AG04450 (cell line): ENCODE measurements around the gene C1orf35. TPM values are rescaled to one million over a fixed set of nuclear protein-coding genes. Genes with fewer than 3 reads are reported as not detected.

Source experiments
- CTCF ChIA-PET: fragments of 300-600, 350-600 bp; formaldehyde crosslinking; extraction: SDS; loops from one replicate; lab custom pipeline; 2022; ENCODE audit warnings: antibody characterized with exemption, inconsistent platforms; lab: Charles Lee
- POLR2A ChIA-PET: fragments of 350-600 bp; formaldehyde crosslinking; extraction: SDS; loops from one replicate; lab custom pipeline; 2021; ENCODE audit warnings: antibody characterized with exemption, inconsistent platforms; lab: Yijun Ruan, JAX
- DNase-seq: peaks from one replicate; pipeline ENCODE4 v3.0.0-alpha.2; 2011; ENCODE audit warnings: low read depth, low spot score
- H3K27ac ChIP-seq: one replicate; pipeline ENCODE4 v1.5.1; 2012; ENCODE audit warnings: low read depth, low read length, control low read depth
- H3K27me3 ChIP-seq: one replicate; pipeline ENCODE4 v1.6.0; 2012; ENCODE audit warnings: low read length; ENCODE audit not compliant: control insufficient read depth, insufficient read depth
- H3K4me3 ChIP-seq: 2 replicates; pipeline ENCODE4 v1.5.1; 2011; ENCODE audit warnings: mild to moderate bottlenecking, low read depth, low read length, control low read depth
- H3K9me3 ChIP-seq: 2 replicates; pipeline ENCODE4 v1.5.1; 2012; ENCODE audit warnings: low read length; ENCODE audit not compliant: control insufficient read depth, insufficient read depth
- CTCF ChIP-seq: IDR thresholded peaks from 2 replicates; pipeline ENCODE4 v1.5.1; 2011; ENCODE audit warnings: low read depth, low read length, control low read depth, inconsistent platforms
- polyA plus RNA-seq: library from polyadenylated mRNA; depleted of rRNA; stranded (reverse); fragments of >200 nt; gene quantifications from 2 replicates; pipeline ENCODE4 v1.2.3, GENCODE V29; 2011

C1orf35 gene
- polyA plus RNA-seq, 1 experiment: 3.6 TPM

- no peak overlapping the region for H3K27ac ChIP-seq
- peaks cover 9% of the 10 kb centered on the region for H3K27me3 ChIP-seq
- DNase-seq: no peak
- no peak overlapping the region for H3K4me3 ChIP-seq
- CTCF ChIA-PET: interaction anchor here (3.2 kb wide), 1 partner anchor 11 kb away, joined by 16 read pairs; no protein-coding TSS in a partner anchor
- H3K9me3 ChIP-seq: peaks cover 7% of the 10 kb centered on the region
- POLR2A ChIA-PET: interaction anchor here (0.6 to 0.8 kb wide), 2 partner anchors 20 to 192 kb away, joined by 3 read pairs; partner anchors contain the start of gene GUK1
- TF ChIP-seq CTCF: no peak
Measured at GRCh38 chr1:228120351-228120750, 17.2 kb upstream of the C1orf35 start.

DNA sequence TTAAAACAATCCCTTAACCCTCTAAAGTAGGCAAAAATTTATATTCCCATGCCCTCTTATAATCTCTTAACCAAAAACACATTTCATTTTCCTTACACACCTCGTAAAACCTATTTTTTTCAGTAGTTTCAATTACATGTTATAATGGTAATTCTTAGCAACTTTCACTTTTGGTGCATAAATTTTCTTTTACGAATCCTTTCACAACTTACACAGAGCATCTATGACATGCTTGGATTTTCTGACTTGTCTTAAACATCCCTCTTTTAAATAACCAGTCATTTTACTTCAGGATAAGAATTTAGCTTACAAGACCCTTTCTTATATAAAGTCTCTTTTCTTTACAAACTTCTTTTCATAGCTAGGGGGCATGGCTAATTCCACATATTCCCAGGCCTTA lies 14.9 kb upstream of the C1orf35 start:
- Histone ChIP-seq H3K27me3 (peaks cover 2% of the 10 kb centered on the region), H3K4me3 (no peak overlapping the region), H3K27ac (no peak overlapping the region), H3K9me3 (peaks cover 7% of the 10 kb centered on the region)
- POLR2A ChIA-PET: no interaction called here
- TF ChIP-seq CTCF: no peak
- DNase-seq: no peak
- CTCF ChIA-PET: interaction anchor here (1.3 kb wide), 1 partner anchor 13 kb away, joined by 10 read pairs; no protein-coding TSS in a partner anchor

- no peak overlapping the region for H3K27ac ChIP-seq
- peaks cover 7% of the 10 kb centered on the region for H3K9me3 ChIP-seq
- H3K4me3 ChIP-seq: no peak overlapping the region
- no peak for DNase-seq
- H3K27me3 ChIP-seq: no peaks in the 10 kb centered on the region
- TF ChIP-seq CTCF: no peak
- POLR2A ChIA-PET: no interaction called here
- CTCF ChIA-PET: no interaction called here
Measured at GRCh38 chr1:228117335-228117734, 14.2 kb upstream of the C1orf35 start.

DNA sequence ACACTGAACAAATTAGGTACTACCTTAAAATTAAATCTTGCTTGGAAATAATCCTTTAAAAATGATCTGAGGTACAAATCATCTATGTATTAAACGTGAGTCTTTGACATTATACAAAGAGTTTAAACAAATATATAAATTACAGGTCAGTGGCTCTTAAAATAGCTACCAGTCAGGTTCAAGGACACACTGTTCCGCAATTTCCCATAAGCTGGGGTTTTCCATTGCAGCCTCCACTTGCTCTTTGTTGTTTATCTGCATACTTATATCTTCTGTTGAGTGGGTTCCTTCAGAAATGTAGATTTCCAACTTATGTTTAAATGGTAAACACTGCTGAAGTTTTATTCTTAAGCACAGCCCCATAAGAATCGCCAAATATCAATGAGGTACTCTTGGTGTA lies 11.7 kb upstream of the C1orf35 start:
- peaks cover 7% of the 10 kb centered on the region for H3K9me3 ChIP-seq
- ChIA-PET POLR2A (no interaction called here), CTCF (interaction anchor here (1.1 to 1.3 kb wide), 2 partner anchors 115 to 278 kb away, joined by 3 read pairs; no protein-coding TSS in a partner anchor)
- no peak for DNase-seq
- H3K27me3 ChIP-seq: no peaks in the 10 kb centered on the region
- H3K27ac ChIP-seq: no peak overlapping the region
- H3K4me3 ChIP-seq: no peak overlapping the region
- no peak for TF ChIP-seq CTCF

DNA sequence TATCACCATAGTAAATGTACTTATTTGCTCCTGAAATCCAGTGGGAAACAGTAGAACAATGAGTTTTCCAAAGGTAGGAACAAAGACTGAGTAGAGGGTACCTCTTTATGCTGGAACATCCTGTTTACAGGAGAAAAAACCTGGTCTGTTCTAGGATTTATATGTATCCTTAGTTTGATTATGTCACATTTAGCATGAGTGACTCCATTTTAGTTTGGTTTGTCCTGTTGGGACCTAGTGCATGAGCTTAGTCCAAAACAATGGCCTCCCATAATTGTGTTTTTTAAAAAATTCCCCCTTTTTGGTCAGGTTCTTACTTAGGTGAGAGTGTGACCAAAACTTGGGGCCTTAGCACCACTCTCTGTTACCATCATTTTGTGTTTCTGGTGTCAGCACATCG lies 9.5 kb upstream of the C1orf35 start:
- H3K9me3 ChIP-seq: peaks cover 3% of the 10 kb centered on the region; the same call in 1 of the 2 replicates
- no peak for TF ChIP-seq CTCF
- H3K27ac ChIP-seq: no peak overlapping the region
- no peaks in the 10 kb centered on the region for H3K27me3 ChIP-seq
- ChIA-PET CTCF (interaction anchor here (1.7 kb wide), 1 partner anchor 18 kb away, joined by 8 read pairs; no protein-coding TSS in a partner anchor), POLR2A (no interaction called here)
- H3K4me3 ChIP-seq: no peak overlapping the region
- no peak for DNase-seq
